NCI-H748 treated with DMSO at 0.1 percent for 48 hours (cell line): ENCODE measurements around the gene CREBBP.

Source experiments
- DNase-seq: peaks from one replicate; lab custom pipeline; 2025; lab: John Stamatoyannopoulos, UW

Gene CREBBP

GRCh38 chr16:3856367-3857141 is 24.0 kb downstream of the CREBBP start:
- no peak for DNase-seq

GRCh38 chr16:3854750-3855541 is 25.6 kb downstream of the CREBBP start:
- no peak for DNase-seq

GRCh38 chr16:3850544-3850899 is 30.0 kb downstream of the CREBBP start:
- DNase-seq: no peak

GRCh38 chr16:3849751-3850543 is 30.6 kb downstream of the CREBBP start:
- no peak for DNase-seq

GRCh38 chr16:3846595-3847091 is 33.9 kb downstream of the CREBBP start:
- no peak for DNase-seq

GRCh38 chr16:3846087-3846486 is 34.4 kb downstream of the CREBBP start:
- no peak for DNase-seq

- no peak for DNase-seq
Measured at GRCh38 chr16:3842994-3843393, 37.5 kb downstream of the CREBBP start.

- no peak for DNase-seq
Measured at GRCh38 chr16:3841729-3842508, 38.6 kb downstream of the CREBBP start.

- no peak for DNase-seq
Measured at GRCh38 chr16:3839402-3840184, 40.9 kb downstream of the CREBBP start.

- no peak for DNase-seq
Measured at GRCh38 chr16:3838600-3839401, 41.7 kb downstream of the CREBBP start.

- DNase-seq: no peak
Measured at GRCh38 chr16:3837851-3838586, 42.5 kb downstream of the CREBBP start.

GRCh38 chr16:3836641-3837040 is 43.9 kb downstream of the CREBBP start:
- no peak for DNase-seq

GRCh38 chr16:3835089-3835602 is 45.4 kb downstream of the CREBBP start:
- no peak for DNase-seq

GRCh38 chr16:3832668-3833067 is 47.8 kb downstream of the CREBBP start:
- no peak for DNase-seq

GRCh38 chr16:3830625-3831254 is 49.8 kb downstream of the CREBBP start:
- DNase-seq: no peak

GRCh38 chr16:3829631-3830536 is 50.6 kb downstream of the CREBBP start:
- no peak for DNase-seq

- no peak for DNase-seq
Measured at GRCh38 chr16:3825940-3826339, 54.6 kb downstream of the CREBBP start.
